ENCODE measurements around the gene CPA2. TPM values are rescaled to one million over a fixed set of nuclear protein-coding genes. Genes with fewer than 3 reads are reported as not detected.

CPA2 gene
- total RNA-seq, 2 experiments from 2014 or later: not detected

- Mint-ChIP-seq H3K36me3 (ENCODE audit: low read depth) (no peaks in the 10 kb centered on the region), H3K9me3 (no peaks in the 10 kb centered on the region), H3K4me3 (peak overlapping the region; percentile 2), H3K27me3 (no peaks in the 10 kb centered on the region), H3K4me1 (ENCODE audit: low read depth) (peaks cover 5% of the 10 kb centered on the region), H3K27ac (no peak overlapping the region)
- POLR2A ChIA-PET: interaction anchor here (1.5 kb wide), 1 partner anchor 29 kb away, joined by 4 read pairs; no protein-coding TSS in a partner anchor
- peaks cover 5% of the 10 kb centered on the region for H3K4me1 ChIP-seq (ENCODE audit: insufficient read depth, low read length)
- CTCF ChIA-PET: no interaction called here
- H3K27ac ChIP-seq (ENCODE audit: low read depth in 1 of 2, low read length in 2 of 2): no peak overlapping the region
- intact Hi-C loops (cut with DNase I, micrococcal nuclease): no loop called here
- H3K9me3 ChIP-seq (ENCODE audit: control insufficient read depth in 1 of 2, insufficient read depth in 1 of 2, low read length in 2 of 2): no peaks in the 10 kb centered on the region
- H3K27me3 ChIP-seq (ENCODE audit: control insufficient read depth in 1 of 2, insufficient read depth in 2 of 2, low read length in 2 of 2): peaks cover 0 to 2% of the 10 kb centered on the region in 2 experiments
- TF ChIP-seq, protein P1, sequence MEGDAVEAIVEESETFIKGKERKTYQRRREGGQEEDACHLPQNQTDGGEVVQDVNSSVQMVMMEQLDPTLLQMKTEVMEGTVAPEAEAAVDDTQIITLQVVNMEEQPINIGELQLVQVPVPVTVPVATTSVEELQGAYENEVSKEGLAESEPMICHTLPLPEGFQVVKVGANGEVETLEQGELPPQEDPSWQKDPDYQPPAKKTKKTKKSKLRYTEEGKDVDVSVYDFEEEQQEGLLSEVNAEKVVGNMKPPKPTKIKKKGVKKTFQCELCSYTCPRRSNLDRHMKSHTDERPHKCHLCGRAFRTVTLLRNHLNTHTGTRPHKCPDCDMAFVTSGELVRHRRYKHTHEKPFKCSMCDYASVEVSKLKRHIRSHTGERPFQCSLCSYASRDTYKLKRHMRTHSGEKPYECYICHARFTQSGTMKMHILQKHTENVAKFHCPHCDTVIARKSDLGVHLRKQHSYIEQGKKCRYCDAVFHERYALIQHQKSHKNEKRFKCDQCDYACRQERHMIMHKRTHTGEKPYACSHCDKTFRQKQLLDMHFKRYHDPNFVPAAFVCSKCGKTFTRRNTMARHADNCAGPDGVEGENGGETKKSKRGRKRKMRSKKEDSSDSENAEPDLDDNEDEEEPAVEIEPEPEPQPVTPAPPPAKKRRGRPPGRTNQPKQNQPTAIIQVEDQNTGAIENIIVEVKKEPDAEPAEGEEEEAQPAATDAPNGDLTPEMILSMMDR (IDR thresholded peaks at IDR 0.05): no peak
- ATAC-seq (ENCODE audit: poor library complexity) (no peak), DNase-seq (no peak)
- no peaks in the 10 kb centered on the region for H3K36me3 ChIP-seq (ENCODE audit: insufficient read depth, low read length)
- peak overlapping the region; percentile 32 for H3K4me3 ChIP-seq (ENCODE audit: low read length)
Measured at GRCh38 chr7:130272381-130273080, 5.9 kb downstream of the CPA2 start.

DNA sequence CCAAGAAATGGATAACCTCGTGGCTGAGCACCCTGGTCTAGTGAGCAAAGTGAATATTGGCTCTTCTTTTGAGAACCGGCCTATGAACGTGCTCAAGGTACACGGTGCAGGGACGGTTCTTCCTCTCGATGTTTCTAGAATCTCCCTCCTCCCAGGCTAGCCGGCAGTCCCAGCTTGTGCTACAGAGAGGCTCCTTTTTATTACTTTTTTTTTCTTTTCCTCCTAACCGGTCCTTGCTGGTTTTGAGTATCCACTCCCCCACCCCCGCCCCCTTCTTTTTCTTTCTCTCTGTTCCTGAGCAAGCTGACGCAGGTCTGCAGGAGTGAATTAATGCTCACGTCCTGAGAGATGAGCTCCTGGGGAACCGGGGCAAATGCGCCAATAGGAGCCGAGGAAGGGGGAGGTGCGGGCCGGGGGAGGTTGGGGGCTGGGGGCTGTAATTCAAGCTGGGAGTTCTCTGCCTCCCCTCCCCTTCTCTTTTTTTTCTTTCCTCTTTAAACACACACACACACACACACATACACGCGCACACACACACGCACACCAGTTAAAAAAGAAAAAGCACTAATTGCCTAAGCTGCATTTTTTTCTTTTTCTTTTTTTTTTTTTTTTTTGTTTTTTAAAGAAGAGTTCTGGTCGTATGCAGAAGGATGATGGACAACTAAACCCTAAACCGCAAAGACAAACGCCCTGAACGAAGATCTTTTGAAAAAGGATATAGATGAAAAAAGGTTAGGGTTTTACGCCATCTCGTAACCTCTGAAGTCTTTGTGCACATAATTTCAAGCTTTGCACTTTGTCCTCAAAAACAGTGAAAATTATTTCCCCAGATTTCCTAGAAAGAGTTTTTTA is 6.6 kb downstream of the CPA2 start:
- Mint-ChIP-seq H3K36me3 (ENCODE audit: low read depth) (no peaks in the 10 kb centered on the region), H3K4me3 (peak overlapping the region; percentile 79), H3K9me3 (no peaks in the 10 kb centered on the region), H3K4me1 (ENCODE audit: low read depth) (peaks cover 5% of the 10 kb centered on the region), H3K27me3 (no peaks in the 10 kb centered on the region), H3K27ac (no peak overlapping the region)
- ATAC-seq (ENCODE audit: poor library complexity) (peak; percentile 57), DNase-seq (peak in 5 of 14 experiments; percentile 13 to 42 (median 15))
- H3K4me3 ChIP-seq (ENCODE audit: low read length): peak overlapping the region; percentile 32
- CTCF ChIA-PET: no interaction called here
- H3K27me3 ChIP-seq (ENCODE audit: control insufficient read depth in 1 of 2, insufficient read depth in 2 of 2, low read length in 2 of 2): peaks cover 0 to 2% of the 10 kb centered on the region in 2 experiments
- intact Hi-C loops (cut with DNase I, micrococcal nuclease): no loop called here
- TF ChIP-seq, protein P1 (IDR thresholded peaks at IDR 0.05): no peak
- no peaks in the 10 kb centered on the region for H3K36me3 ChIP-seq (ENCODE audit: insufficient read depth, low read length)
- no peaks in the 10 kb centered on the region for H3K9me3 ChIP-seq (ENCODE audit: control insufficient read depth in 1 of 2, insufficient read depth in 1 of 2, low read length in 2 of 2)
- H3K27ac ChIP-seq (ENCODE audit: low read depth in 1 of 2, low read length in 2 of 2): no peak overlapping the region
- peaks cover 5% of the 10 kb centered on the region for H3K4me1 ChIP-seq (ENCODE audit: insufficient read depth, low read length)
- POLR2A ChIA-PET: interaction anchor here (0.6 to 1.5 kb wide), 2 partner anchors 30 to 249 kb away, joined by 4 read pairs; no protein-coding TSS in a partner anchor

GRCh38 chr7:130273933-130274255 is 7.2 kb downstream of the CPA2 start:
- CTCF ChIA-PET: no interaction called here
- no peak for ATAC-seq (ENCODE audit: poor library complexity)
- H3K9me3 Mint-ChIP-seq: no peaks in the 10 kb centered on the region
- H3K27ac Mint-ChIP-seq: no peak overlapping the region
- POLR2A ChIA-PET: interaction anchor here (1.5 kb wide), 1 partner anchor 31 kb away, joined by 4 read pairs; no protein-coding TSS in a partner anchor
- TF ChIP-seq, protein P1 (IDR thresholded peaks at IDR 0.05): no peak
- no peaks in the 10 kb centered on the region for H3K27me3 Mint-ChIP-seq
- no peak overlapping the region for H3K4me3 ChIP-seq (ENCODE audit: low read length)
- DNase-seq: no peak
- peak overlapping the region; percentile 62 for H3K4me3 Mint-ChIP-seq
- no peaks in the 10 kb centered on the region for H3K9me3 ChIP-seq (ENCODE audit: control insufficient read depth in 1 of 2, insufficient read depth in 1 of 2, low read length in 2 of 2)
- no peaks in the 10 kb centered on the region for H3K36me3 ChIP-seq (ENCODE audit: insufficient read depth, low read length)
- no peaks in the 10 kb centered on the region for H3K36me3 Mint-ChIP-seq (ENCODE audit: low read depth)
- intact Hi-C loops (cut with DNase I, micrococcal nuclease): no loop called here
- H3K27ac ChIP-seq (ENCODE audit: low read depth in 1 of 2, low read length in 2 of 2): no peak overlapping the region
- H3K4me1 ChIP-seq (ENCODE audit: insufficient read depth, low read length): peaks cover 5% of the 10 kb centered on the region
- peaks cover 5% of the 10 kb centered on the region for H3K4me1 Mint-ChIP-seq (ENCODE audit: low read depth)
- H3K27me3 ChIP-seq (ENCODE audit: control insufficient read depth in 1 of 2, insufficient read depth in 2 of 2, low read length in 2 of 2): peaks cover 0 to 2% of the 10 kb centered on the region in 2 experiments

Measured in CD4-positive, alpha-beta T cell (primary cell).